ENCODE results near the gene CD55. TPM values are rescaled to one million over a fixed set of nuclear protein-coding genes. Genes with fewer than 3 reads are reported as not detected.

CD55 gene
- total and polyA plus RNA-seq, 11 donors: 28.6 to 149 (median 91.2) TPM

GRCh38 chr1:207331354-207332313, 10.2 kb downstream of the CD55 start:
- Histone ChIP-seq H3K27me3 (no peaks in the 10 kb centered on the region), H3K4me1 (peaks cover 0 to 30% (median 0%) of the 10 kb centered on the region in 12 donors), H3K9me3 (peaks cover 0 to 14% (median 0%) of the 10 kb centered on the region in 12 donors), H3K27ac (no peak overlapping the region), H3K36me3 (peaks cover 0 to 90% (median 64%) of the 10 kb centered on the region in 9 donors), H3K4me3 (no peak overlapping the region)
- intact Hi-C loops (cut with DNase I): no loop called here
- TF ChIP-seq, protein P1, sequence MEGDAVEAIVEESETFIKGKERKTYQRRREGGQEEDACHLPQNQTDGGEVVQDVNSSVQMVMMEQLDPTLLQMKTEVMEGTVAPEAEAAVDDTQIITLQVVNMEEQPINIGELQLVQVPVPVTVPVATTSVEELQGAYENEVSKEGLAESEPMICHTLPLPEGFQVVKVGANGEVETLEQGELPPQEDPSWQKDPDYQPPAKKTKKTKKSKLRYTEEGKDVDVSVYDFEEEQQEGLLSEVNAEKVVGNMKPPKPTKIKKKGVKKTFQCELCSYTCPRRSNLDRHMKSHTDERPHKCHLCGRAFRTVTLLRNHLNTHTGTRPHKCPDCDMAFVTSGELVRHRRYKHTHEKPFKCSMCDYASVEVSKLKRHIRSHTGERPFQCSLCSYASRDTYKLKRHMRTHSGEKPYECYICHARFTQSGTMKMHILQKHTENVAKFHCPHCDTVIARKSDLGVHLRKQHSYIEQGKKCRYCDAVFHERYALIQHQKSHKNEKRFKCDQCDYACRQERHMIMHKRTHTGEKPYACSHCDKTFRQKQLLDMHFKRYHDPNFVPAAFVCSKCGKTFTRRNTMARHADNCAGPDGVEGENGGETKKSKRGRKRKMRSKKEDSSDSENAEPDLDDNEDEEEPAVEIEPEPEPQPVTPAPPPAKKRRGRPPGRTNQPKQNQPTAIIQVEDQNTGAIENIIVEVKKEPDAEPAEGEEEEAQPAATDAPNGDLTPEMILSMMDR (IDR thresholded peaks at IDR 0.05): no peak
- TF ChIP-seq POLR2A (IDR thresholded peaks at IDR 0.05): no peak
- 91 to 93% (median 92%) methylated on average over 4 of the region's 4 CpGs for WGBS, 4 donors
- DNase-seq (no peak), ATAC-seq (no peak)

- Histone ChIP-seq H3K4me1 (peaks cover 0 to 38% (median 0%) of the 10 kb centered on the region in 12 donors), H3K4me3 (no peak overlapping the region), H3K27me3 (no peaks in the 10 kb centered on the region), H3K36me3 (peaks cover 0 to 89% (median 64%) of the 10 kb centered on the region in 9 donors), H3K9me3 (peaks cover 0 to 14% (median 0%) of the 10 kb centered on the region in 12 donors), H3K27ac (peak overlapping the region in 1 of 12 donors; percentile 35)
- intact Hi-C loops (cut with DNase I): no loop called here
- no peak for ATAC-seq
- WGBS, 4 donors: 89 to 94% (median 93%) methylated on average over 3 of the region's 3 CpGs
- TF ChIP-seq, protein P1 (IDR thresholded peaks at IDR 0.05): no peak
- TF ChIP-seq POLR2A (IDR thresholded peaks at IDR 0.05): no peak
- DNase-seq: no peak
Observed at GRCh38 chr1:207333009-207333600, 11.6 kb downstream of the CD55 start.

DNA sequence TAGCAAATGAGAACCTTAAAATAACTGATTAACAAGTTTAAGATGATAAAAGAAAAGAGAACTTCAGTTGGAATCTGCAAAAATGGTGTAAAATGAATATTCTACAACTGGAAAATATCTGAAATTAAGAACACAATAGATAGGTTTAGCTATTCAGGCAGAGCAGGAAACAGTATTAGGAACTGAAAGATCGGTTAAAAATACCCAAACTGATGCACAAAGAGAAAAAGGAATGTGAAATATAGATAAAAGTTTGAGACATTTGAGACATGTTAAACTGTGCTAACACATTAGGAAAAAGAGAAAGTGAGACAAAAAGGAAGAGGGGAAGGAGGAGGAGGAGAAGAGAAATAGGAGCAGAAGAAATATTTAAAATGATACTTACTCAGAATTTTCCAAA, 12.1 kb downstream of the CD55 start:
- ATAC-seq (no peak), DNase-seq (no peak)
- Histone ChIP-seq H3K27me3 (no peaks in the 10 kb centered on the region), H3K9me3 (peaks cover 0 to 14% (median 0%) of the 10 kb centered on the region in 12 donors), H3K4me3 (no peak overlapping the region), H3K4me1 (peaks cover 0 to 38% (median 0%) of the 10 kb centered on the region in 12 donors), H3K27ac (peak overlapping the region in 1 of 12 donors; percentile 35), H3K36me3 (peaks cover 0 to 89% (median 64%) of the 10 kb centered on the region in 9 donors)
- 89 to 98% (median 90%) methylated on average over 1 of the region's 1 CpG for WGBS, 4 donors
- TF ChIP-seq, protein P1 (IDR thresholded peaks at IDR 0.05): no peak
- no peak for TF ChIP-seq POLR2A (IDR thresholded peaks at IDR 0.05)
- intact Hi-C loops (cut with DNase I): no loop called here

DNA sequence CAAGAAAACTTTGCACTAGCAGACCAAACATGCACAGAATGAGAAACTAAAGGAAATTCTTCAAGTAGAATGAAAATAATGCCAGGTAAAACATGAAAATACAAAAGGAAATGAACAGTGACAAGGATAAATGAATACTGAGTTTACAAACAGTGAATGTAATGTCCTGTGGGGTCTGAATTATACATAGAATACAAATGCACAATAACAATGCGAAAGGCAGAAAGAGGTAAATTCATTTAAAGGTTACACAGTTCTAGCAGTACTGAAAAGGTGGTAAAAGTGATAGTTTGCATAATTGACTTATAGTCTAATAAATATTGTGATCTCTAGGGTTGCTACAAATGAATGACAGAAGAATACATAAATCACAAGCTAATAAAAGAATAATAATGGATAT, 12.9 kb downstream of the CD55 start:
- peaks cover 0 to 14% (median 0%) of the 10 kb centered on the region in 12 donors for H3K9me3 ChIP-seq
- no peak for TF ChIP-seq POLR2A (IDR thresholded peaks at IDR 0.05)
- TF ChIP-seq, protein P1 (IDR thresholded peaks at IDR 0.05): no peak
- no peak for DNase-seq
- H3K4me3 ChIP-seq: no peak overlapping the region
- WGBS, 4 donors: 98 to 100% (median 98%) methylated on average over 1 of the region's 1 CpG
- ATAC-seq: no peak
- intact Hi-C loops (cut with DNase I): no loop called here
- H3K36me3 ChIP-seq: peaks cover 0 to 89% (median 64%) of the 10 kb centered on the region in 9 donors
- no peaks in the 10 kb centered on the region for H3K27me3 ChIP-seq
- no peak overlapping the region for H3K27ac ChIP-seq
- peaks cover 0 to 38% (median 0%) of the 10 kb centered on the region in 12 donors for H3K4me1 ChIP-seq
